Limb (tissue), 2 donors: ENCODE results near the gene GTPBP8.

Experiments used
- DNase-seq, 2 donors: peaks; one replicate each; pipeline ENCODE4 v3.0.0-alpha.2; 2016; ENCODE audit errors: extremely low spot score in 2 of 2

Gene GTPBP8

GRCh38 chr3:112990672-112991602 is at the start of gene GTPBP8:
GTPBP8 (plus strand) TSS chr3:112990984; CDS start chr3:112991000, 16 bp downstream.
- DNase-seq, result peak; percentile 91 to 92

- no peak for DNase-seq
These were observed 42.4 kb upstream of the GTPBP8 start for GRCh38 chr3:112948346-112948838.

- DNase-seq, result no peak
These were observed 34.4 kb upstream of the GTPBP8 start for GRCh38 chr3:112956351-112956750.

GRCh38 chr3:112958811-112959560 is 31.8 kb upstream of the GTPBP8 start:
- no peak for DNase-seq

- no peak for DNase-seq
These were observed 27.1 kb upstream of the GTPBP8 start for GRCh38 chr3:112963683-112964082.

GRCh38 chr3:112965656-112966055 is 25.1 kb upstream of the GTPBP8 start:
- DNase-seq, result no peak

- DNase-seq, result no peak
These were observed 24.2 kb upstream of the GTPBP8 start for GRCh38 chr3:112966633-112967032.

- no peak for DNase-seq
These were observed 23.4 kb upstream of the GTPBP8 start for GRCh38 chr3:112967425-112967824.

- no peak for DNase-seq
These were observed 23.0 kb upstream of the GTPBP8 start for GRCh38 chr3:112967828-112968227.

- DNase-seq, result no peak
These were observed 18.6 kb upstream of the GTPBP8 start for GRCh38 chr3:112972158-112972557.

- DNase-seq, result no peak
These were observed 17.2 kb upstream of the GTPBP8 start for GRCh38 chr3:112973325-112974177.

- DNase-seq, result no peak
These were observed 16.6 kb upstream of the GTPBP8 start for GRCh38 chr3:112974178-112974517.

- no peak for DNase-seq
These were observed 15.9 kb upstream of the GTPBP8 start, which contains the start of gene CD200R1 for GRCh38 chr3:112974894-112975293. CD200R1 (minus strand) TSS chr3:112975103; CDS start chr3:112974857, 246 bp downstream.

GRCh38 chr3:112976001-112976400 is 14.8 kb upstream of the GTPBP8 start:
- no peak for DNase-seq

- no peak for DNase-seq
These were observed 13.8 kb upstream of the GTPBP8 start for GRCh38 chr3:112976953-112977352.

GRCh38 chr3:112979244-112979832 is 11.4 kb upstream of the GTPBP8 start:
- DNase-seq, result peak in 1 of 2 donors; percentile 73

- DNase-seq, result no peak
These were observed 10.7 kb upstream of the GTPBP8 start for GRCh38 chr3:112980080-112980479.

GRCh38 chr3:112982710-112983109 is 8.1 kb upstream of the GTPBP8 start:
- no peak for DNase-seq

GRCh38 chr3:112984485-112984884 is 6.3 kb upstream of the GTPBP8 start:
- DNase-seq, result no peak

GRCh38 chr3:112987710-112988334 is 3.0 kb upstream of the GTPBP8 start:
- no peak for DNase-seq
